Endothelial cell of umbilical vein (primary cell): ENCODE results near the gene ARPC2. TPM values are rescaled to one million over a fixed set of nuclear protein-coding genes. Genes with fewer than 3 reads are reported as not detected.

ENCODE experiments used
- BruUV-seq: library from RNA; stranded (reverse); fragments of 400-500 nt; replicated peaks from 2 replicates; lab custom pipeline; 2021; lab: Mats Ljungman, UMichigan
- CTCF ChIA-PET: fragments of 300-600, 350-600 bp; sonication (Branson Sonifier 250); formaldehyde crosslinking; loops from one replicate; lab custom pipeline; 2021; ENCODE audit warnings: antibody characterized with exemption, inconsistent platforms; lab: Charles Lee
- POLR2A ChIA-PET: fragments of 300-600, 350-600 bp; sonication (Branson Sonifier 250); formaldehyde crosslinking; loops from one replicate; lab custom pipeline; 2021; ENCODE audit warnings: antibody characterized with exemption, inconsistent platforms; lab: Charles Lee
- DNase-seq: peaks from one replicate; pipeline ENCODE4 v3.0.0-alpha.2; 2011; ENCODE audit warnings: low read depth, low spot score
- FAIRE-seq: peaks from 2 replicates; lab custom pipeline; 2011; peaks lifted over from hg19 to GRCh38; lab: Jason Lieb, UNC
- H2AFZ ChIP-seq: 2 replicates; pipeline ENCODE4 v1.6.0; 2012; ENCODE audit warnings: low read depth, low read length, control low read depth, inconsistent platforms
- H3K27ac ChIP-seq: 2 replicates; pipeline ENCODE4 v1.5.1; 2011; ENCODE audit warnings: low read depth, mild to moderate bottlenecking, control low read depth, low read length, moderate library complexity; ENCODE audit not compliant: insufficient read depth
- H3K27me3 ChIP-seq, 2 experiments: 2 replicates each; pipeline versions ENCODE4 v1.6.0 to v1.6.1; 2011; ENCODE audit warnings: low read length in 2 of 2, mixed read lengths in 1 of 2; ENCODE audit not compliant: control insufficient read depth in 2 of 2, insufficient read depth in 2 of 2
- H3K36me3 ChIP-seq, 2 experiments: 2 replicates in 1 of 2; 3 replicates in 1 of 2; pipeline ENCODE4 v1.5.1; 2011; ENCODE audit warnings: low read length in 2 of 2, mild to moderate bottlenecking in 1 of 2, moderate library complexity in 1 of 2; ENCODE audit not compliant: control insufficient read depth in 2 of 2, insufficient read depth in 2 of 2; ENCODE audit errors: extremely low read depth in 1 of 2
- H3K4me1 ChIP-seq: 3 replicates; pipeline ENCODE4 v1.5.1; 2011; ENCODE audit warnings: mild to moderate bottlenecking, low read length; ENCODE audit not compliant: control insufficient read depth, insufficient read depth; ENCODE audit errors: extremely low read depth
- H3K4me2 ChIP-seq: 2 replicates; pipeline ENCODE4 v1.6.1; 2011; ENCODE audit warnings: low read length, control low read depth, mixed read lengths; ENCODE audit not compliant: insufficient read depth
- H3K4me3 ChIP-seq, 3 experiments: fragments of 200-600 bp in 1 of 3; sonication (generic), shearing (Covaris generic) in 1 of 3; replicated peaks in 1 of 3; 2 replicates each; pipeline ENCODE4 v1.5.1; 2011 to 2016; ENCODE audit warnings: control low read depth in 3 of 3, low read length in 3 of 3, mild to moderate bottlenecking in 2 of 3, inconsistent platforms in 1 of 3, low read depth in 1 of 3, moderate library complexity in 1 of 3; ENCODE audit not compliant: insufficient read depth in 1 of 3
- H3K79me2 ChIP-seq: 2 replicates; pipeline ENCODE4 v1.6.0; 2012; ENCODE audit warnings: low read length, inconsistent platforms; ENCODE audit not compliant: control insufficient read depth, insufficient read depth
- H3K9ac ChIP-seq: replicated peaks from 2 replicates; pipeline ENCODE3; 2011; ENCODE audit warnings: low read length, control low read depth; ENCODE audit not compliant: insufficient read depth; ENCODE audit errors: extremely low read depth
- H3K9me1 ChIP-seq: replicated peaks from 3 replicates; pipeline ENCODE4 v1.6.0; 2011; ENCODE audit warnings: mild to moderate bottlenecking, low read length; ENCODE audit not compliant: control insufficient read depth, insufficient read depth; ENCODE audit errors: extremely low read depth
- H3K9me3 ChIP-seq: replicated peaks from 2 replicates; pipeline ENCODE4 v1.5.1; 2012; ENCODE audit warnings: low read length, inconsistent platforms; ENCODE audit not compliant: control insufficient read depth, insufficient read depth
- H4K20me1 ChIP-seq: replicated peaks from 2 replicates; pipeline ENCODE3; 2011; ENCODE audit warnings: mild to moderate bottlenecking, low read length; ENCODE audit not compliant: control insufficient read depth, insufficient read depth; ENCODE audit errors: extremely low read depth
- CTCF ChIP-seq, 2 donors: IDR thresholded peaks; 1 replicate in 1 of 2; 2 replicates in 1 of 2; pipeline ENCODE4 v1.5.1; 2011; ENCODE audit warnings: low read length in 2 of 2, mild to moderate bottlenecking in 2 of 2, moderate library complexity in 2 of 2, control low read depth in 1 of 2, inconsistent platforms in 1 of 2, low read depth in 1 of 2; ENCODE audit not compliant: insufficient read depth in 1 of 2; ENCODE audit errors: extremely low read depth in 1 of 2
- EZH2 ChIP-seq: IDR thresholded peaks from 2 replicates; pipeline ENCODE4 v1.6.1; 2012; ENCODE audit warnings: borderline replicate concordance, low read depth, mild to moderate bottlenecking, moderate library complexity, low read length, inconsistent platforms; ENCODE audit not compliant: severe bottlenecking
- FOS ChIP-seq: IDR thresholded peaks from 2 replicates; pipeline ENCODE4 v1.6.1; 2011; ENCODE audit warnings: mild to moderate bottlenecking, low read length, moderate library complexity, borderline replicate concordance; ENCODE audit not compliant: insufficient read depth
- GATA2 ChIP-seq: IDR thresholded peaks from 2 replicates; pipeline ENCODE4 v1.7.0; 2011; ENCODE audit warnings: low read depth, mild to moderate bottlenecking, moderate library complexity, mixed read lengths, low read length; ENCODE audit not compliant: insufficient read length, insufficient read depth
- JUN ChIP-seq: IDR thresholded peaks from 2 replicates; pipeline ENCODE4 v1.6.1; 2011; ENCODE audit warnings: borderline replicate concordance, low read depth; ENCODE audit not compliant: insufficient read length, insufficient read depth
- MAX ChIP-seq: IDR thresholded peaks from 2 replicates; pipeline ENCODE4 v1.6.1; 2011; ENCODE audit not compliant: insufficient read depth, insufficient read length
- MYC ChIP-seq: IDR thresholded peaks from one replicate; pipeline ENCODE4 v1.6.1; 2011; ENCODE audit warnings: mild to moderate bottlenecking, low read depth, low read length
- POLR2A ChIP-seq: IDR thresholded peaks from 2 replicates; pipeline ENCODE4 v1.6.1; 2012; ENCODE audit warnings: low read depth, mild to moderate bottlenecking, control low read depth, low read length
- dilution Hi-C: fragments of 300-500 bp; cut with MboI; formaldehyde crosslinking; loops from one replicate; pipeline ENCODE4 v1.15.0; 2019; ENCODE audit warnings: low sequenced_read_pairs; ENCODE audit not compliant: extremely low pct_ligation_motif_present
- intact Hi-C: fragments of 100-400 bp; cut with micrococcal nuclease; formaldehyde crosslinking; loops from one replicate; pipeline ENCODE4 v1.10.0; 2022
- polyA plus RNA-seq, 4 experiments: library from polyadenylated mRNA; depleted of rRNA in 3 of 4; stranded (reverse) in 3 of 4; unstranded in 1 of 4; fragments of >200 nt; gene quantifications; 2 replicates each; pipeline versions ENCODE4 v1.2.1 to v1.2.3, GENCODE V29; 2011 to 2012; ENCODE audit warnings: missing spikeins in 1 of 4
- total RNA-seq: library from RNA; stranded (reverse); gene quantifications from 2 replicates; pipeline ENCODE4 v1.2.3, GENCODE V29; 2021

The ARPC2 gene
- total and polyA plus RNA-seq, 2 donors (not counting 3 experiments of a cell fraction or from before 2014, with no cell fraction given), result 417 to 455 TPM

- POLR2A ChIA-PET, result no interaction called here
Measured at GRCh38 chr2:218192902-218193430, 24.0 kb upstream of the ARPC2 start.

More at GRCh38 chr2:218192902-218193430, 24.0 kb upstream of the ARPC2 start:
- DNase-seq (no peak), FAIRE-seq (no peak)
- BruUV-seq, result no TSS peak
- H3K4me3 ChIP-seq, result no peak overlapping the region
- CTCF ChIA-PET, result no interaction called here
- dilution Hi-C loops, result no loop called here
- intact Hi-C loops, result no loop called here
- no peaks in the 10 kb centered on the region for H3K79me2 ChIP-seq
- H3K9ac ChIP-seq, result no peak overlapping the region
- H3K9me1 ChIP-seq, result no peaks in the 10 kb centered on the region
- no peak overlapping the region for H2AFZ ChIP-seq
- H3K4me2 ChIP-seq, result no peak overlapping the region
- H3K27ac ChIP-seq, result no peak overlapping the region
- H3K9me3 ChIP-seq, result no peaks in the 10 kb centered on the region
- no peaks in the 10 kb centered on the region for H3K4me1 ChIP-seq
- no peak for TF ChIP-seq MAX
- TF ChIP-seq GATA2, result no peak
- no peak for TF ChIP-seq JUN
- no peak for TF ChIP-seq CTCF (IDR thresholded peaks at IDR 0.05; ENCODE audit: extremely low read depth in 1 of 2, insufficient read depth in 1 of 2, low read depth in 1 of 2, low read length in 2 of 2)
- no peak for TF ChIP-seq POLR2A
- TF ChIP-seq EZH2, result no peak
- TF ChIP-seq FOS, result no peak
- TF ChIP-seq MYC, result no peak
- H3K27me3 ChIP-seq, result no peaks in the 10 kb centered on the region
- no peaks in the 10 kb centered on the region for H4K20me1 ChIP-seq
- H3K36me3 ChIP-seq, result no peaks in the 10 kb centered on the region
